Epithelial cell of esophagus (primary cell): Measurements from ENCODE around the gene DPYSL3.
A peak's percentile ranks its signal among the peaks of the same experiment; 100 is the strongest.

Experiments used
- DNase-seq: peaks from one replicate; pipeline ENCODE4 v3.0.0; 2010; ENCODE audit warnings: low read depth
- H3K4me3 ChIP-seq: 2 replicates; pipeline ENCODE4 v1.5.1; 2011; ENCODE audit warnings: mild to moderate bottlenecking, low read length, control low read depth
- CTCF ChIP-seq: IDR thresholded peaks from 2 replicates; pipeline ENCODE4 v1.5.1; 2011; ENCODE audit warnings: low read depth, mild to moderate bottlenecking, low read length, control low read depth, inconsistent platforms; ENCODE audit not compliant: insufficient read depth; ENCODE audit errors: missing control alignments

Gene DPYSL3

DNA sequence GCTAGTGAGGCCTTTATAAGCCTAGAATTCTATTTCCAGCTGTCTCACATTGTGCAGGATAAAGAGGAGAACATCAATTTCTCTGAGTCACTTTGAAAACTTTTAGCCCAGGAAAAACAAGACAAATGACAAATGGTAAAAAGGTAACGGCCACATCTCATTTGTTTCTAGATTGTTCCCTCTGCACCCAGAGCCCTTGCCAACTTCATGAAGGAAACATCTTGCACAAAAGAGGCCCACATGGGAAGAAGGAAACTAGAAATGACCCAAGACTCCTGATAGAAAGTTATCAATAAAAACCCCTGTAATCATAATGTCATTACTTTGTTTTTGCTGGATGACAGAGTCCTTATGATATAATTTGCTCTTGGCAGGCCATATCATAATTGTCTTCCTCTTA lies 5.3 kb downstream of the DPYSL3 start:
- no peak for TF ChIP-seq CTCF
- no peak overlapping the region for H3K4me3 ChIP-seq
- DNase-seq = no peak

GRCh38 chr5:147504011-147504410 lies 5.9 kb downstream of the DPYSL3 start:
- no peak for TF ChIP-seq CTCF
- DNase-seq = peak; percentile 22

GRCh38 chr5:147490989-147491388 lies 18.9 kb downstream of the DPYSL3 start:
- TF ChIP-seq CTCF = no peak
- no peak overlapping the region for H3K4me3 ChIP-seq
- DNase-seq = no peak

More at GRCh38 chr5:147504011-147504410, 5.9 kb downstream of the DPYSL3 start:
- H3K4me3 ChIP-seq = no peak overlapping the region

GRCh38 chr5:147487031-147487750 lies 22.7 kb downstream of the DPYSL3 start:
- no peak overlapping the region for H3K4me3 ChIP-seq
- no peak for DNase-seq
- TF ChIP-seq CTCF = no peak

DNA sequence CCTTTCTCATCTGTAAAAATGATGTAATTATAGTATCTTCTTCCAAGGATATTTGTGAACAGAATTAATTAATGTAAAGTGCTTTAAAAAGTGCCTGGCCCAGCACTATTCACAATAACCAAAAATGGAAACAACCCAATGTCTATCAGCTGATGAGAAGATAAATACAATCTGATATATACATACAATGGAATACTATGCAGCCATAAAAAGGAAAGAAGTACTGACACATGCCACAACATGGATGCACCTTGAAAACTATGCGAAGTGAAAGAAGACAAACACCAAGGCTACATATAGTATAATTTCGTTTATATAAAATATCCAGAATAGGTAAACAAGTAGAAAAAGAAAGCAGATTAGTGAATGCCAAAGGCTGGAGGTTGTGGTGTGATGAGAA lies 24.1 kb downstream of the DPYSL3 start:
- no peak for DNase-seq
- TF ChIP-seq CTCF = no peak

DNA sequence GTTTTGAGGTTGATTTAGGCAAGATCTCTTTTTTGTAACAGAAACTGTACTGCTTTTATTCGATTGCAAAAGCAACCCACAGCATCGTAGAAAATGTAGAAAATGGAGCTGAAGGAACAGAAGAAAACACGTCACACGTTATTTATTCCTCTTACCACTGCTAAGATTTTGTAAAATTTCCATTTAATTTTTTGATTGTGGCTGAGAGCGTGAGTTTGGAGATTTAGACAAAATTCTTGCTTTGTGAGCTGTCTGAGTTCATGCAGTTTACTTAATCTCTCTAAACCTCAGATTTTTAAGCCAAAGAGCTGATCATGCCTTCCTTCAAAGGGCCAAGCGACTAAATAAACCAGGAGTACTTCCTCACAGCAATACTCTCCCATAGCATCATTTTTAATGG lies 24.8 kb downstream of the DPYSL3 start:
- no peak for DNase-seq
- TF ChIP-seq CTCF = no peak
- no peak overlapping the region for H3K4me3 ChIP-seq

More for the DNA sequence above, 24.1 kb downstream of the DPYSL3 start:
- no peak overlapping the region for H3K4me3 ChIP-seq

GRCh38 chr5:147484708-147485020 lies 25.2 kb downstream of the DPYSL3 start:
- no peak for TF ChIP-seq CTCF
- DNase-seq = no peak
- no peak overlapping the region for H3K4me3 ChIP-seq
